Measurements from ENCODE around the gene CEBPZOS.
"Not testable (repeated sequence)": the region's sequence is repeated elsewhere in the genome, so short reads cannot be mapped to it uniquely, and the experiment has no call there.

CEBPZOS gene

DNA sequence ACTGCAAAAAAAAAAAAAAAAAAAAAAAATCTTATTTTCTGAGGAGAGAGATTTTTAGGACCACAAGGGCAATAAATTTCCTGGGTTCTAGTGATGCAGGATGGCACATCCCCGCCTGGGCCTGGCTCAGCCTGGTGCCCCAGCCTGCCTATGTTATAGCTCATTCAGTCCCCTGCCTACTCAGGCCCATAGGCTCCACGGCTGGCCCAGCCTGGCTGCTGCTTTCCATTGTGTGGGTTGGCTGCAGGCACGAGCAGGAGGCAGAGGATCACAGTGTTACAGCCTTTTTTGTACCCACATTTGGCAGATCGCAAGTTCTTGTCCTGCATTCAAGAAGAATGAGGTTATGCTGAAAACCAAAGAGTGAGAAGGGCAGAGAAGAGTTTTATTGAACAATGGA lies 5.0 kb upstream of the CEBPZOS start:
- DNase-seq (ENCODE audit: low spot score), result no peak

- no peak for DNase-seq (ENCODE audit: low spot score)
Measured at GRCh38 chr2:37191747-37192146, 4.5 kb upstream of the CEBPZOS start.

DNA sequence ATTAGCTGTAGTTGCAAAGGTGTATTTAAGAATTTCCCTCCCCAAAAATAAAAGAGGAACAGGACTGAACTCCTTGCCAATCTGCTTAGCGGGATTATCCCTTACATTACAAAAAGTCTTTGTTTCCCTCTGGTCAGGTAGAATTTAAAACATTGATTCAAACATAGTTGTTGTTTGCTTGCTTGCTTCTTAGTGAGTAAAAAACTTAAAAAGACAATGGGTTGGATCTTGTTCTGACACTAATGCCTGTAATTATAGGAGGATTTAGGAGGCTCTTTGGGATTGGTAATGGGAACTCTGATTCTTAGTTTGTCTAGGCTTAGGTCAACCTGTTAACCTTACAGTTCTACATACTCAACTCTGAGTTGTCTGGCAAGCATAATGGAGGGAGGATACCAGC lies 3.7 kb upstream of the CEBPZOS start:
- no peak for DNase-seq (ENCODE audit: low spot score)

DNA sequence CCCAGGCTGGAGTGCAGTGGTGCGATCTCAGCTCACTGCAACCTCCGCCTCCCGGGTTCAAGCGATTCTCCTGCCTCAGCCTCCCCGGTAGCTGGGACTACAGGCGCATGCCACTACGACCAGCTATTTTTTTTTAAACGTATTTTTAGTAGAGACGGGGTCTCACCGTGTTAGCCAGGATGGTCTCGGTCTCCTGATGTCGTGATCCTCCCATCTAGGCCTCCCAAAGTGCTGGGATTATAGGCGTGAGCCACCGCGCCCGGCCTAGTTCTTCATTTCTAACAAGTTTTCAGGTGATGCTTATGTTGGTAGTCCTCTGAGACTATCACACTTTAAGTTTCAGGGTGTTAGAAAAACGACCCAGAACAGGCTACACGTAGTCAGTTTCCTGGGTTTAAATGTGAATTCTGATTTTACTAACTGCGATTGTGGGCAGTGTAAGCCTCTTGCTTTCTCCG lies 405 bp upstream of the CEBPZOS start:
- DNase-seq (ENCODE audit: low spot score), result not testable (repeated sequence)

GRCh38 chr2:37198681-37199065 lies 2.4 kb downstream of the CEBPZOS start:
- no peak for DNase-seq (ENCODE audit: low spot score)

GRCh38 chr2:37201208-37201607 lies 4.9 kb downstream of the CEBPZOS start:
- no peak for DNase-seq (ENCODE audit: low spot score)

GRCh38 chr2:37201766-37202165 lies 5.5 kb downstream of the CEBPZOS start:
- DNase-seq (ENCODE audit: low spot score), result no peak

- no peak for DNase-seq (ENCODE audit: low spot score)
Measured at GRCh38 chr2:37203708-37204107, 7.4 kb downstream of the CEBPZOS start.

DNA sequence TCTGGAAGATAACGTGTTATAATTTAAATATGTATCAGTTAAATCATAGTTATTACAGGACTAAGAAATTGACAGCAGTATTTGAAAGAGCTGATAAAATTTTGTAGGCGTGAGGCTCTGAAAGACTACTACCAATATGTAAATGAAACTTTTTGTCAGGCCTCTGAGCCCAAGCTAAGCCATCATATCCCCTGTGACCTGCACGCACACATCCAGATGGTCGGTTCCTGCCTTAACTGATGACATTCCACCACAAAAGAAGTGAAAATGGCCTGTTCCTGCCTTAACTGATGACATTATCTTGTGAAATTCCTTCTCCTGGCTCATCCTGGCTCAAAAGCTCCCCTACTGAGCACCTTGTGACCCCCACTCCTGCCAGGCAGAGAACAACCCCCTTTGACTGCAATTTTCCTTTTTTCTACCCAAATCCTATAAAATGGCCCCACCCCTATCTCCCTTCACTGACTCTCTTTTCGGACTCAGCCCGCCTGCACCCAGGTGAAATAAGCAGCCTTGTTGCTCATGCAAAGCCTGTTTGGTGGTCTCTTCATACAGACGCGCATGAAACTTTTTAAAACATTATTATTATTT lies 8.9 kb downstream of the CEBPZOS start:
- DNase-seq (ENCODE audit: low spot score), result not testable (repeated sequence)

DNA sequence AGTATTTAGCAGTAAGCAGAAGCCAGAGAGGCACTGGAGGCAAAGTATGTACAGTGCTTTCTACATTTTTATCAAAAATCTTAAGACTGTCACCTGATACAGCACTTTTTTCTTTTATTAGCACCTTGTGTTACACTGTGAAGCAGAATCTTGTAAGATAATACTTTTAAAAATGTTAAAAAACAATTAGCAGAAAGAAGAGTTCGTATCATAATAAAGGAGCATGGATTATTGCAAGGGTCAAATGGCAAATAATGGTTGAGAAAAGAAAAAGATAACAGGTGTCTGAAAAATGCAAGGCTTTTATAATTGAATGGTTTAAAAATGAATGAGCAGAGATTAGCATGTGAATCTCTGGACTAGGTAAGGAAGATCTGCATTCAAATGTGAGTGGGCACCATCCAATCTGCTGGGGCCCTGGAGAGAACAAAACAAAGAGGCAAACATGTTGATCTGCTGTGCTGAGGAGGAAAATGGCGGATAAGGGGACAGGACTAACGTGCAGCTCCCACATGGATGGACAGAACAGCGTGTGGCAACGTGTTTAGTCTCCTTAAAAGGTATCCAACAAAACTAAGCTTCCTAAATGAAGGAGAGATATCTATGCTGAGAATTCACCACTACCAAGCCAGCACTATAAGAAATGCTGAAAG lies 9.5 kb downstream of the CEBPZOS start:
- no peak for DNase-seq (ENCODE audit: low spot score)

DNA sequence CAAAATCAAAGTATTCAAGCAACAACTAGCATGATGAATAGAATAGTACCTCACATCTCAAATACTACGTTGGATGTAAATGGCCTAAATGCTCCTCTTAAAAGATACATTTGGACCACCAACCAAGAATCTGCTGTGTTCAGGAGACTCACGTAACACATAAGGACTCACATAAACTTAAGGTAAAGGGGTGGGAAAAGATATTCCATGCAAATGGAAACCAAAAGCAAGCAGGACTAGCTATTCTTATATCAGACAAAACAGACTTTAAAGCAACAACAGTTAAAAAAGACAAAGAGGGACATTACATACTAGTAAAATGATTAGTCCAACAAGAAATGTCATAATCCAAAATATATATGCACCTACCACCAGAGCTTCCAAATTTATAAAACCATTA lies 10.5 kb downstream of the CEBPZOS start:
- not testable (repeated sequence) for DNase-seq (ENCODE audit: low spot score)

GRCh38 chr2:37211212-37211611 lies 14.9 kb downstream of the CEBPZOS start:
- no peak for DNase-seq (ENCODE audit: low spot score)

DNA sequence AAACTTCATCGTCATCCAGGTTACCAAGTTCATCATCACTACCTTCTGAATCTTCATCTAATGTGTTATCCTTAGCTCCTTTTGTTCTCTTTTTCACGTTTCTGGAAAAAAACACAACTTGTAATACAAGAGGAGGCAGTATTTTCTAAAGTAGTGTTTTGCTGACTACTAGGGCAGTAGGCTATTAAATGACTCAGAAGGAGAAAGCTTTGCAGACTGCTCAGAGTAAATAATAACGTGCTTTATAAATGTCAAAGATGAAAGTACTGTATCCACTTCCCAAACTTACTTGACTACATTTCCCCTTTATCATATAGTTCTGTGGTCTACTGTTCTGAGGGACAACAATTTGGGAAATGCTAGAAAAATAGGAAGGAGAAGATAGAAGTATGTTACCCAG lies 15.6 kb downstream of the CEBPZOS start:
- DNase-seq (ENCODE audit: low spot score), result no peak

GRCh38 chr2:37215250-37215649 lies 19.0 kb downstream of the CEBPZOS start:
- DNase-seq (ENCODE audit: low spot score), result no peak

DNA sequence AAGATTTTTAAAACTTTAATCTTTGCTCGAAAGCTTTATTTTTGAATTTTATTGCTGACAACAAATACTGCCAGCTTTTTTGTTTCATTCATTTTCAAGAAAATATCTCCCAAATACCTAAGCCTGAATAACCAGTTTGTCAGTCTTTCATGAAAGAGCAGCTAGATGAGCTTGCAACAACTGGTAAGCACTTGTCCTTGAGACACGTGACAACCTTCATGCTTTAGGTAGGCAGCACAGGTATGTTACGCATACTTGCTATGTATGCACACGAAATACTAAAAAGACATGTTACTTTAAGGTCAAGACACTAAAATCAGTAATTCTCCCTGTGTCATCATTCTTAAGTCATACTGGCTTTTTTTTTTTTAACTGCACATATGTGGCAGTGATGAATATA lies 22.8 kb downstream of the CEBPZOS start:
- DNase-seq (ENCODE audit: low spot score), result no peak

DNA sequence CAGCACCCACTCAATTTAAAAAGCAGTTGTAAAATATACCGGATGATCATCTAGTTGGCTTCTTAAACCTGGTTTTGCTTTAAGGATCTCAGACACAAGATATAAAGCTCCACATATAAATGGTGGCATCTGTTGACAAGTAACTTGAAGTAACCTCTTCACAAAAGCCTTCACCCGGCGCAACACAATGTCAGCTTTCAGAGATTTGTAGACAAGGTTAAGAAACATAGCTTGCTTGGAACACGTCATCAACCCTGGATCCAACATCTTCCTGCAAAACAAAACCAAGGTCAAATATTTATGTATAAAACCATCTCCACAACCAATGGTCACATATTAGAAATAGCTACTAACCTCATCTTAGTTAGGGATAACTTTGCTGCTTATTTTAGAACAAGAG lies 26.8 kb downstream of the CEBPZOS start:
- DNase-seq (ENCODE audit: low spot score), result no peak

DNA sequence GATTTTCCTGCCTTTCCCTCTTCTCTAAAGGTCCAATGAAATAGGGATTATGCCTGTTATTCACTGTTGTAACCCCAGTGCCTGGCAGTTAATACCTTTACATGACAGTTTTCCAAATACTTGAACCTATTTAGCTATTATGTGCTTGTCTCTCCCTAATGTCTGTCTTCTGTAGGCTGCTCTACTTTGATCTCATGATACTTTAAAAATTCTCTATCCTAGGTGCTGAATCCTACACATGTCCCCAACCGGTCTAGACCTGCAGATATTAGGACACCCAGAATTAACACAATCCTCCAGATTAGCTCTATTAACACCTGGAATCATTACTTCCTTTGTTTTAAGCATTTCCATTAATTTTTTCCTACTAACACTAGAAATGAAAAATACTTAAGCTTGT lies 27.8 kb downstream of the CEBPZOS start:
- no peak for DNase-seq (ENCODE audit: low spot score)

DNA sequence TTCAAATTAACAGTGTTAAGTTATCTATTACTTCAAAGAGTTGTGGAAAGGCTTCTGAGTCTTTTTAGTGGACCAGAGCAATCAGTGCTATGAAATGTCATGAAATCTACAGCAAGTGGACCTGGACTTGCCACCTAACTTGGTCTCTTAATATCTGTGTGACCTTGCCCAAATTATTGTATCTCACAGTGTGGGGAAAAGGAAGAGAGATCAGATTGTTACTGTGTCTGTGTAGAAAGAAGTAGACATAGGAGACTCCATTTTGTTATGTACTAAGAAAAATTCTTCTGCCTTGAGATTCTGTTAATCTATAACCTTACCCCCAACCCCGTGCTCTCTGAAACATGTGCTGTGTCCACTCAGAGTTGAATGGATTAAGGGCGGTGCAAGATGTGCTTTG lies 28.8 kb downstream of the CEBPZOS start:
- DNase-seq (ENCODE audit: low spot score), result not testable (repeated sequence)

DNA sequence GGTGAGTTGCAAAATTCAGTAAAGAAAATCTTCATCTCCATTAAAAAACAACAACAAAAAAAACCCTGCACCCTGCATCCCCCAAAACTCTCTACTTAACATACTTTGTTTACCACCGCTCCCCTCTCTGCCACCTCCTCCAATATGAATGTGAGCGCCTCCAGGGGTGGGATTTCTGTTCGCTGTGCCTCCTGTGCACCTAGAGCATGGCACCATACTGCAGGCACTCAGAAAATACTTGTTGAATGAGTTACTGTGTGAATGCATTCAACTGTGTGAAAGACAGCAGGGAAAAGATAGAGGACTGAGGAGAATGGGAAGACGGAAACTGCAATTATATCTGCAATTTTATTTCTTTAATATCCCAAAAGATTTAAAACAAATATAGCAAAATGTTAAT lies 30.6 kb downstream of the CEBPZOS start:
- DNase-seq (ENCODE audit: low spot score), result no peak

DNA sequence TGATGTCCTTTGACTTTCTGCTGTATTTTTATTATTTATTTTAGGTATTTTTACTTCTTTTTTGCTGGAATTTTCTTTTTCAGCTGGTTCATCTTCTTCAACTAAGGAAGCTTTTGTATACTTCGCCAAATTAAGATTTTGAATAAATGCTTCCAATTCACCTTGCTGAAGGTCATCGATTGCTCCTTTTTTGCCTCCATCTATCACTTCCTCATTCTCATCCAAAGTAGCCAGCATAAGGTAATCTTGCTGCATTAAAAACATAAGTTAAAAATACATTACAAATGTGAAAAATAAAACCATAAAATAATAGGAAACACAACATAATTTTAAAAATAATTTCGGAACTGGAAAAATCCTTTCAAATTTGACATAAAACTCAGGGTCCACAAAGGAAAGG lies 32.5 kb downstream of the CEBPZOS start:
- DNase-seq (ENCODE audit: low spot score), result no peak

- DNase-seq (ENCODE audit: low spot score), result peak; percentile 18
Measured at GRCh38 chr2:37230581-37230980, 34.3 kb downstream of the CEBPZOS start.

- DNase-seq (ENCODE audit: low spot score), result peak; percentile 94
Measured at GRCh38 chr2:37231241-37232130, 35.2 kb downstream of the CEBPZOS start, which contains the start of the genes CEBPZ and NDUFAF7. Gene CEBPZ, minus strand, starts transcription at chr2:37231596. Its CDS starts 29 bp downstream, at chr2:37231567. Gene NDUFAF7, plus strand, starts transcription at chr2:37231658. Its CDS starts 48 bp downstream, at chr2:37231706.
